ENCODE results near the gene IRAK1BP1. TPM values are rescaled to one million over a fixed set of nuclear protein-coding genes. Genes with fewer than 3 reads are reported as not detected.

Gene IRAK1BP1, protein sequence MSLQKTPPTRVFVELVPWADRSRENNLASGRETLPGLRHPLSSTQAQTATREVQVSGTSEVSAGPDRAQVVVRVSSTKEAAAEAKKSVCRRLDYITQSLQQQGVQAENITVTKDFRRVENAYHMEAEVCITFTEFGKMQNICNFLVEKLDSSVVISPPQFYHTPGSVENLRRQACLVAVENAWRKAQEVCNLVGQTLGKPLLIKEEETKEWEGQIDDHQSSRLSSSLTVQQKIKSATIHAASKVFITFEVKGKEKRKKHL
- 4.4 and 7.0 TPM in 2 replicates for total RNA-seq (ENCODE audit: low replicate concordance)
- long read RNA-seq, full-length matches to known transcripts: 2 of 15 reads
- long read RNA-seq, partial matches to known transcripts: 1 of 15 reads
- long read RNA-seq, other reads (novel, unspliced or antisense): 12 of 15 reads

DNA sequence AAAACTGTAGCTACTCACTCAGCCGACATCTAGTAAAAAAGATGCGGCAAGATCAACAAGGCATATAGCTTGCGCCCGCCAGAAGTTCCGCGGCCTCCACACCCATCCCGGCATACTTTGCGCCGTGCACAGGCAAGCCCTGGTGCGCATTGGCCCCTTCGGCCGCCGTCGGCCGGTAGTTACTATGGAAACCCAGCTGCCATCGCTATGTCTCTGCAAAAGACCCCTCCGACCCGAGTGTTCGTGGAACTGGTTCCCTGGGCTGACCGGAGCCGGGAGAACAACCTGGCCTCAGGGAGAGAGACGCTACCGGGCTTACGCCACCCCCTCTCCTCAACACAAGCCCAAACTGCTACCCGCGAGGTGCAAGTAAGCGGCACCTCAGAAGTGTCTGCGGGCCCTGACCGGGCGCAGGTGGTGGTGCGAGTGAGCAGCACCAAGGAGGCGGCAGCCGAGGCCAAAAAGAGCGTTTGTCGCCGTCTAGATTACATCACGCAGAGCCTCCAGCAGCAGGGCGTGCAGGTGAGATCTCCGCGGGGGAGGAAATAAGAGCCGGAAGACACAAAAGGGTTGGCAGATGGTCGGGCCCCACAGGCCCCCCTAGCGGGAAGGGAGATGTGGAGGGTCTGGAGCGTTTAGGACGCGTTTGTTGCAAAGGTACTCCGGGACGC lies at the start of gene IRAK1BP1:
TSS of gene IRAK1BP1 (plus strand) at position 182 of the 671 bp plus-strand sequence. CDS start at position 208, 26 bp downstream.
- H3K27ac Mint-ChIP-seq: peak within 1 kb of the TSS; percentile 98
- H3K9me3 Mint-ChIP-seq: no peaks in the 10 kb centered on the region
- no peaks in the 10 kb centered on the region for H3K27me3 Mint-ChIP-seq
- peak; percentile 88 for DNase-seq (ENCODE audit: extremely low spot score, unreplicated experiment)
- peaks cover 16% of the 10 kb centered on the region for H3K4me1 Mint-ChIP-seq (ENCODE audit: unreplicated experiment)
- TF ChIP-seq, protein P1, sequence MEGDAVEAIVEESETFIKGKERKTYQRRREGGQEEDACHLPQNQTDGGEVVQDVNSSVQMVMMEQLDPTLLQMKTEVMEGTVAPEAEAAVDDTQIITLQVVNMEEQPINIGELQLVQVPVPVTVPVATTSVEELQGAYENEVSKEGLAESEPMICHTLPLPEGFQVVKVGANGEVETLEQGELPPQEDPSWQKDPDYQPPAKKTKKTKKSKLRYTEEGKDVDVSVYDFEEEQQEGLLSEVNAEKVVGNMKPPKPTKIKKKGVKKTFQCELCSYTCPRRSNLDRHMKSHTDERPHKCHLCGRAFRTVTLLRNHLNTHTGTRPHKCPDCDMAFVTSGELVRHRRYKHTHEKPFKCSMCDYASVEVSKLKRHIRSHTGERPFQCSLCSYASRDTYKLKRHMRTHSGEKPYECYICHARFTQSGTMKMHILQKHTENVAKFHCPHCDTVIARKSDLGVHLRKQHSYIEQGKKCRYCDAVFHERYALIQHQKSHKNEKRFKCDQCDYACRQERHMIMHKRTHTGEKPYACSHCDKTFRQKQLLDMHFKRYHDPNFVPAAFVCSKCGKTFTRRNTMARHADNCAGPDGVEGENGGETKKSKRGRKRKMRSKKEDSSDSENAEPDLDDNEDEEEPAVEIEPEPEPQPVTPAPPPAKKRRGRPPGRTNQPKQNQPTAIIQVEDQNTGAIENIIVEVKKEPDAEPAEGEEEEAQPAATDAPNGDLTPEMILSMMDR (conservative IDR thresholded peaks at IDR 0.05): peak; percentile 54
- H3K36me3 Mint-ChIP-seq: peaks cover 13% of the 10 kb centered on the region
- peak within 1 kb of the TSS; percentile 99 for H3K4me3 Mint-ChIP-seq

DNA sequence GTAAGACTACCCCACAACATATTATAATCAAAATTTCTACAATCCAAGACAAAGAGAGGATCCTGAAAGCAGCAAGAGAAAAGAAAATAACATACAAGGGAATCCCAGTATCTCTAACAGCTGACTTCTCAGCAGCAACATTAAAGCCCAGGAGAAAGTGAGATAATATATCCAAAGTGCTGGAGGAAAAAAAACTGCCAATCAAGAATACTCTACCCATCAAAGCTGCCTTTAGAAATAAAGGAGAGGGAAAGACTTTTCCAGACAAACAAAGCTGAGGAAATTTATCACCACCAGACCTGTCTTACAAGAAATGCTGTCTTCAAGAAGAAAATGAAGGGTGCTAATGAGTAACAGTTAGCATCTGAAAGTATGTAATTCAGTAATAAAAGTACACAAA lies 43.3 kb upstream of the IRAK1BP1 start:
- Mint-ChIP-seq H3K4me1 (ENCODE audit: unreplicated experiment) (no peaks in the 10 kb centered on the region), H3K27ac (no peak overlapping the region), H3K36me3 (no peaks in the 10 kb centered on the region), H3K4me3 (no peak overlapping the region), H3K9me3 (no peaks in the 10 kb centered on the region), H3K27me3 (peaks cover 3% of the 10 kb centered on the region)
- TF ChIP-seq, protein P1 (conservative IDR thresholded peaks at IDR 0.05): no peak
- no peak for DNase-seq (ENCODE audit: extremely low spot score, unreplicated experiment)

DNA sequence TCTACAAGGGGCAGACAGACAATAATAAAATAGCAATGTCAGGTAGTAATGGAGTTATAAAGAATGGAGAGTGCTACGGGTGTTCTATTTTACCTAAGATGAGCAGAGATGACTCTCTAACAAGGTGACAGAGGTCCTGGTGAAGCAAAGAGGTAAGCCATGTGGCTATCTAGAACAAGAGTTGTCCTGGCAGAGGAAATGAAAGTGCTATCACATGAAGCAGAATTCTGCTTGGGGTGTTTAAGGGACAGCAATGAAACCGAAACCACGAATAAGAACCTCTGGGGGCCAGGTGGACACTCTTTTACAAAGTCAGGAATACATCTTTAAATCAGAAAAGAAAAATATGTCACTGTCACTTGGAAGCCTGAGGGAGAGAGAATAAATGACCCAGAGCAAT lies 37.9 kb upstream of the IRAK1BP1 start:
- Mint-ChIP-seq H3K27me3 (no peaks in the 10 kb centered on the region), H3K4me1 (ENCODE audit: unreplicated experiment) (no peaks in the 10 kb centered on the region), H3K4me3 (no peak overlapping the region), H3K27ac (no peak overlapping the region), H3K9me3 (no peaks in the 10 kb centered on the region), H3K36me3 (no peaks in the 10 kb centered on the region)
- DNase-seq (ENCODE audit: extremely low spot score, unreplicated experiment): no peak
- TF ChIP-seq, protein P1 (conservative IDR thresholded peaks at IDR 0.05): no peak

DNA sequence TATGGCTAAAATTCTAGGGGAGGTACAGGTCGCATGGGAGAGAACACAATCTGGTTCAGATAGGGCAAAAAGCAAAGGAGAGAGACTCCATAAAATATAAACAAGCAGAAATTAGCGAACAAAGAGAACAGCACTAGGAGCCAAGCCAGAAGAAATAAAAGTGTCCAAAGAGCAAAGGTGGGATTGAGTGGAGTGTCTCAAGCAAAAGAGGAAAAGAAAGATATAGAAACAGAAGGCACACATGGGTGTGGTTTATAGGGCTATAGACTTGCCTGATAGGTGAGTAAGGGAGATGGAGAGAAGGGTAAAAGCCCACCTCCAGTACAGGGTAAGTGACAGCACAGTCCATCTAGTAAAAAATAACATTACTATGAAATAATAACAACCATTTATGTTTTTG lies 36.5 kb upstream of the IRAK1BP1 start:
- Mint-ChIP-seq H3K27ac (no peak overlapping the region), H3K36me3 (no peaks in the 10 kb centered on the region), H3K9me3 (no peaks in the 10 kb centered on the region), H3K4me3 (no peak overlapping the region), H3K4me1 (ENCODE audit: unreplicated experiment) (no peaks in the 10 kb centered on the region), H3K27me3 (no peaks in the 10 kb centered on the region)
- DNase-seq (ENCODE audit: extremely low spot score, unreplicated experiment): no peak
- TF ChIP-seq, protein P1 (conservative IDR thresholded peaks at IDR 0.05): no peak

DNA sequence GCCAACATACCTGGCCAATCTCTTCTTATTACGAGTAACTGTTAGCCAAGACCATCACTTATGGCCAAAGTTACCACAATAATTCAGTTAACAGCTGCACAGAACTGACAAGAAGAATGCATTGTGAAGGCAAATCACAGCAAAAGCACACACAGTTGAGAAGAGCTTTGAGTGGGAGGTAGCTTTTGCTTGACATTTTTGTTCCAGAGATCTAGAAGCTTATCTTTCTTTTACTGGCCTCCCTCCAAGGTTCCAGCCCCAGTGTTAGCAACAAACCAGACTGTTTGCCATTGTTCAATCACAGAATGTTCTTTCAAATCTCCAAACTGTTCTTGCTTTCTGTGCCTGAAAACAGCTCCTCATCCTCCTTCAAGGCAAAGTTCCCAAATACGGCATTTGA lies 35.9 kb upstream of the IRAK1BP1 start:
- TF ChIP-seq, protein P1 (conservative IDR thresholded peaks at IDR 0.05): no peak
- no peak overlapping the region for H3K4me3 Mint-ChIP-seq
- no peak for DNase-seq (ENCODE audit: extremely low spot score, unreplicated experiment)
- no peaks in the 10 kb centered on the region for H3K4me1 Mint-ChIP-seq (ENCODE audit: unreplicated experiment)
- H3K27ac Mint-ChIP-seq: no peak overlapping the region
- no peaks in the 10 kb centered on the region for H3K9me3 Mint-ChIP-seq
- H3K36me3 Mint-ChIP-seq: no peaks in the 10 kb centered on the region
- H3K27me3 Mint-ChIP-seq: no peaks in the 10 kb centered on the region
